GM21360 (cell line): Measurements from ENCODE around the gene GALNS.

ENCODE experiments used
- ATAC-seq: cut with Tn5 transposase; IDR thresholded peaks from one replicate; pipeline ENCODE4 v1.9.1; 2021; ENCODE audit warnings: mild to moderate bottlenecking, moderate library complexity; ENCODE audit not compliant: unreplicated experiment

Gene GALNS

DNA sequence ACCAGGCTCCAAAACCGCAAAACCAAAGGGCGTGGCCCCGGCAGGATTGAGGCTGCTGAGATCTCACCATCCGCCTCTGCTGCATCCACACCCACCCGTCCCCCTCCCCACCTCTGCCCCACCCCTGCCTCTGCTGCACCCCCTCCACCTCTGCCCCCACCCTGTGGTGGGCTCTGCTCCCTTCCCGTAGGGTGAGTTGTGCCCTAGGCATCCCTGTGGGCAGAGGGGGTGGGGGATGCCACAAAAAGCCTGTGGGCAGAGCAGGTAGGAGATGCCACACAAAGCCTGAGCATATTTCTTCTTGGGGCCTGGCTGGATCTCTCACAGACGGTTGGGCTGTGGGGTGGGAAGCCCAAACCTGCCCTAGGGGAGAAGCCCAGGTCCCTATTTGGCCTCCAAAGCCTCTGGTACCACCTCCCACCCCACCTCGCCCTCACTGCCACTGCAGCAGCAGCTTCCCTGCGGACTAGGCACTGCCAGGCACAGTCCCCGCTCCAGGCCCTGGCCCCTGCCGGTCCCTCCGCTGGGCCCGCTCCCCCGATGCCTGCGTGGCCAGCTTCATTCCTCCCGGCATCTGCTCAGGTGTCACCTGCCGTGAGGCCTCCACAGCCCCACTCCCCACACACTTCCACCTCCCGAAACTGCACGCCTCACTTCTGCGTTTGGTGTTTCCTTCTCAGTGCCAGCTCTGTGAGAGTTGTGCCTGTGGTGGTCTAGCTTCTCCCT, 21.0 kb upstream of the GALNS start:
- ATAC-seq: no peak

DNA sequence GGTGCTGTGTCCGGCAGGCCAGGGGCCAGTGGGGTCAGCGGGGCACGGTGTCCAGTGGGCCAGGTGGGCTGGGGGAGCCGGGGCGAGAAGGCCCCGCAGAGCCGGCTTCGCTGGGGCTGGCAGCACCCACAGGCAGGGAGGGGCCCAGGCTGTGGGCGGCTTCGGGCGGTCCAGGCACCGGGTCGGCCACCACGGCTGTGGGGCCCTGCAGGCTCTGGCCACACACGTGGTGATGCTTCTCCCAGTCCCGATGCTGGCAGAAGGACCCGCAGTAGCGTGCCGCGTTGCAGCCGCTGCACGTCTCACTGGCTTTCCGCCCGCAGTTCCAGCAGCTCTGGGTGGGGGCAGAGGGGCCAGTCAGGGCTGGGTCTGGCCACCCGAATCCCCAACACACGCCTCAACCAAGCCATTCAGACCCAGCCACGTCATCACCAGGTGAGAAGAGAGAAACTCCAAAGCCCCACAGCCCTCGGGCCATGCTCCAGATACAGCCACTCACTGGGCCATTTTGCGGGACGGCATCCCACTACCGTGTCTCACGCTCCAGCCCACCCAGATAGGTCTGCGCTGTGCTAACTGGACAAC, 20.3 kb upstream of the GALNS start:
- ATAC-seq: no peak

DNA sequence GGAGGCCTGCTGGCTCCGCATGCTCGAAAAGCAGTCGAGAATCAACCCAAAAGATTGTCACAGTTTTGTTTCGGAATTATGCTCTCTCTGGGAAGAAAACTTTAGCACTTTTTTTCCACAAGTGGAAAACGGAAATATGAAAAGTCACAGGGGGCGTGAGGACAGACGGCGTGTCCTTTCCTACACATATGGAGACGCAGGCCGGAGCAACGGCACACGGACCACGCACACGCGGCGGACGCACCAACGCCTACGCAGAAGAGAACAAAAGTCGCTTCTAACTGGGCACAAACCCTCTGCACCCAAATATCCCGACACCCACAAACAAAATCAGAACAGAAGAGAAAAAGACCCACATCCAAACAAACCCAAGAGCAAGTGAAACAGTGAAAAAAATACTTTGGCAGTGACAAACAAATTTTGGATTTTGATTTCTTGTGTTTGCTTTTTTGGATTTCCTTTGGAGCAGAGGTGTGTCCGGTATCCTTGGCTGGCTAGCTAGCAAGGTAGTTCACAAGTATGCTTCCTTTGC, 19.0 kb upstream of the GALNS start:
- ATAC-seq: no peak

GRCh38 chr16:88874938-88875599, 18.3 kb upstream of the GALNS start:
- ATAC-seq: no peak

GRCh38 chr16:88872650-88873331, 16.0 kb upstream of the GALNS start:
- no peak for ATAC-seq

DNA sequence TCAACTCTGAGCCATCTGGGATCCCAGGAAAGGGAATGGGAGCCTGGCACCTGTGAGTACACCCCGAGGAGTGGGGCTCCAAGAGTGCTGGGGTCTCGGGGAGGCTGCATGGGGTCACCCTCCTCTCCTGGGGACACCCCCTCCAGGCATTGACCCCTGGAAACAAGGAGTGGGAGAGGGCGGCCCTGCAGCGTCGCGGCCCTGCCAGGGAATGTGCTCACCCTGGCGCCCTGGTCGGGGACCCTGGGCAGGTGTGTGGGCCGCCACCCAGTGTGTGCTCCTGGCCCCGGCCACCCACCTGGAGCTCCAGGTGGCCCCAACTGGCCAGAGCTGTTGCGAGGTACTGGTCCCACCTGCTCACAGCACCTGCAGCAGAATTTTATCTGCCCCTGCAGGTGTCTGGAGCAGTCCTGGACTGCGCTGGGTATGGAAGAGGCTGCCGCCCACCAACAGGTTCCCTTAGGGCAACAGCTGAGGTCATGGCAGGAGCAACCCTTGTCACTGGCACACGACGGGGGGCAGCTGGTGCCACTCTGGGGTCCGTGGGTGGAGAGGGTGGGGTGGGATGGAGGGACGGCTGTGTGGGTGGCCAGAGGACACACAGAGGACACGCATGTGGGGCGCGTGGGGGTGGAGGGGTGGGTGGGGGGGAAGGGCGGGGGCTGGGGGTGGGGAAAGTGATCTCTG, 15.1 kb upstream of the GALNS start:
- no peak for ATAC-seq

GRCh38 chr16:88871349-88871702, 14.6 kb upstream of the GALNS start:
- no peak for ATAC-seq

GRCh38 chr16:88870608-88871348, 14.0 kb upstream of the GALNS start:
- no peak for ATAC-seq

- no peak for ATAC-seq
These were observed 12.9 kb upstream of the GALNS start for GRCh38 chr16:88869673-88869980.

DNA sequence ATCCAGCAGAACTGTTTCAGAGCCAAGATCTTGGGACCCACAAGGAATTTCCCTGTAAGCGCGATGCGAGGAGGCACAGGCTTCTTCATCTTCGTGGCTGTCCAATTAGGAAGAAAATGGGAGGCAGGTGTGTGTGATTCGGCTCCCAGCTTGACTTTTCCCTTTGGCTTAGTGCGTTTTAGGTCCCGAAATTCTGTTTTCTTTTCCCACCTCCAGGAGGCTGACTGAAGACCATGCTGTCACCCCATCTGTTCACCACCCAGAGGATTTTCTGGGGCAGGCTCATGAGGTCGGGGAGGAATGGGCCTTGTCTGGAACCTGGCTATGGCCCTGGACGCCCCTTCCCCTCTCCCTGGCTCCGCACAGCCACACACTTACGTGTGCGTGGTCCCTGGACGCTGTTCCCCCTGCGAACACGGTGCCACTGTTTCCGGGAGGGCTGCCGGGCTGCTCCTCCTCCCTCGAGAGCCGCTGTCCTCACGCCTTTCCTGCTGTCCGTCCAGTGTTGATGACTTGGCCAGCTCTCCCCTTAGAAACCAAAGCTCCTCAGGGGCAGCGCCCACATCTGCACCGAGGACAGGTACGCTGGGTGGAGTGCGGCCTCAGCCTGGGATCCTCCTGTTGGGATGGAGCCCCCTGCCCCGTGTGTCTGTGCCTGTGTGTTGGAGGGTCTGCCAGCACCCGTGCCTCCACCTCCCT, 12.4 kb upstream of the GALNS start:
- no peak for ATAC-seq

DNA sequence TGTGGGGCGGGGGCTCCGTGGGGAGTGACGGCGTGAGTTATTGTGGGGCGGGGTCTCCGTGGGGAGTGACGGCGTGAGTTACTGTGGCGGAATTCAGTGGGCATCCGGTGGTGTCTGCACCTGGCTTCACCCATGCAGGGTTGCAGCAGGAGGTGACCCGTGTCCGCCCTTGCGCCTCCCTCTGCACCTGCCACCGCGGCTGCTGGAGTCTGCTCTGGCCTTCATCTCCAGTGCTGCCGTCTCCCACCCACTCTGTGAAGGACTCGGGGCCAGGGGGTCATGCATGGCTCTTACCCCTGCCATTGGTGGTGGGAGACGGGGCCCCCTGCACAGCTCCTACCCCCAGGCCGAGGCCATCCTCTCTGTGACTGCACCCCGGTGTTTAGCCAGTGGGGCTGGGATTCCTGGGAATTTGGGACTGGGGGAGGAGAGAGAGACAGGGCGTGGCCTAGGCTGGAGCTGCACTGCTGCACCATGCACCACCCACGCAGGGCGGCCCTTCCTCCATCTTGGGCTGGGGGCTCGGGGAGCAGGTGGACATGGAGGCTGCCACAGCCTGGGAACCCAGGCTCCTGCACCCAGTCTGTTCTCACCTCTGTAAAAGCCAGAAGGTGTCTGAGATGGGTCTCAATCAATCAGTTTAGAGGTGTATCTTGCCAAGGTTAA, 11.0 kb upstream of the GALNS start:
- no peak for ATAC-seq

DNA sequence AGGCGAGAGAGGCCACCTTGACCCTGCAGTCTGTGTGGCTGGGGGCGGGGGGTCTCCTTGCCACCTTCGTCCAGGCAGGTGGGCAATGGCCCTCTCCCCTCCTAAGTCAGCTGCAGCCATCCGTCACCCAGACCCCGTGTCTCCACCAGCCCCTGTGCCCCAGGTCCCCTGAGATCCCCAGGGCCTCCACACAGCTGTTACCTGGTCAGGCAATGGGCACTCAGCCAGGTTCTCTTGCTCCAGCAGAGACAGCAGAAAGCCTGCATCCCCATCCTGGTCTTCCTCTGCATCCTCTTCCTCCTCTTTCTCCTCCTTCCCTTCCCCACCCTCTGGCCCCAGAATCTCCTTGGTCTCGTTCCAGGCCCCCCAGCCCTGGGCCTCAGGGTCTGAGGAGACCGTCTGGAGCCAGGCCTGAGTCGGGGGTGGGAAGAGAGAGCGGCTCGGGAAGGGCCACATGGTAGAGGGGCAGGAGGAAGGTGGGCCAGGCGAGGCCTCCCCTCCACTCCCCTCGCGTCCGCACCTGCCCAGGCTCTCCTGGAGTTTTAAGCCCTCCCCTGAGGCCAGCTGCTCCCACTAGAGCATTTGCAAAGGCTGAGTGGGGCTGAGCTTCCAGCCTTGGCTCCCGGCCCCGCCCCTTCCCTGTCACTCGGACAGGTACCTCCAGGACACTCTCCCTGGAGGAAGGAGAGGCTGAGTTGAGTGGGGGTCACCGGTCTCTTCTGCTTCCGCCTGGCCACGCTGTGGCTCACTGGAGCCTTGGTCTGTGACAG, 9.6 kb upstream of the GALNS start, which contains the start of gene PABPN1L:
PABPN1L (minus strand) TSS at position 510 of the 770 bp plus-strand sequence; CDS start at position 456, 54 bp downstream.
- ATAC-seq: no peak

DNA sequence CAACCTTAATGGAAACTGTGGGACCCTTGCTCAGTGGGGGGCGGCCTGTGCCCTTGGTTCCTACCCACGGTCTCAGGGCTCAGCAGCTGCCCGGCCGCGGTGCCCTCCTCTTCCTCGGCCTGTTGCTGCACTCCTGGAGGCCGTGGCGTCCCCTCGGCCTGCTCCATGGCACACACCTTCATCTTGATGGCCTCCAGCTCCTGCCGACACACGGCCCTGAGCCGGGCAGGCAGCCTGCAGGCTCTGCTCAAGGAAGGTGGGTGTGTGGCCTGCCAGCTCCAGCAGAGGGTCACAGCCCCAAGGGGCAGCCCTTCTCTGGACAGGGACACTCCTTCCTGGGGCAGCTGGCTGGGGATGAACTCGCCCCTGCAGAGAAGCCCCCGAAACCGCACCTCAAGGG, 9.0 kb upstream of the GALNS start:
- ATAC-seq: no peak

GRCh38 chr16:88865310-88865709, 8.6 kb upstream of the GALNS start:
- ATAC-seq: no peak

DNA sequence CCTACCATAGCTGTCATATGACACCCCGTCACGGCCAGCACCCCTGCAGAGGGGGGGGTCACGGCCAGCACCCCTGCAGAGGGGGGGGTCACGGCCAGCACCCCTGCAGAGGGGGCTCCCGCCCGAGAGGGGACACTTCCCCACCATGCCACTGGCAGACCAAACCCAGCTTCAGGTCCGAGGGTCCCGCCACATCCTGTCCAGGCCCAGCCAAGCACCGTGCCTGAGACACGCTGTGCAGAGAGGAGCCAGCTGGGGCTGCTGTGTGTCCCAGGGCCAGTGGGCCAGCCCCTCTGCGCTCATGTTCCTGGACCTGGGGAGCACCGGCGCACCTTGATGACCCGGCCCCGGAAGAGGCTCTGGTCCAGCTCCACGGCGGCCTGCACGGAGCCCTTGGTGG, 7.8 kb upstream of the GALNS start:
- no peak for ATAC-seq

DNA sequence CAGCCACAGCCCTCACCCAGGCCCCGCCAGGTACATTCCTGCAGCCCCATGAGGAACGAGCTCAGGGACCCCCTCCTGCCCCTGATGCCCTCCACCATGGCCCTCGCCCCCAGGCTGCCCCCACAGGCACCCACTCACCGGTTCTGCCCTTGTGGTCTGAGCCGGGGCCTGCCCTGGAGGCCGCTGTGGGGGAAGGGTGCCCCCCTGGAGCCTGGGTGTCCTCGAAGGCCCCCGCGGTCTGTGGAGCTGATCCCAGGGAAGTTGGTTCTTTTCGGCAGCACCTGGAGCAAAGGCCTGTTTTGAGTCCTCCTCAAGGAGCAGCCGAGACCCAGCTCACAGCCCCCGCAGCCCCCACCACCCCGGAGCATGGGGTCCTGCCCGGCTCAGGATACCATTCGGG, 7.4 kb upstream of the GALNS start:
- no peak for ATAC-seq

- no peak for ATAC-seq
These were observed 6.7 kb upstream of the GALNS start for GRCh38 chr16:88863426-88863825.

- no peak for ATAC-seq
These were observed 6.2 kb upstream of the GALNS start for GRCh38 chr16:88862968-88863367.

GRCh38 chr16:88861359-88861758, 4.6 kb upstream of the GALNS start:
- no peak for ATAC-seq
